Neural cell (in vitro differentiated cells): ENCODE measurements around the gene USP7. TPM values are rescaled to one million over a fixed set of nuclear protein-coding genes. Genes with fewer than 3 reads are reported as not detected.
A peak's percentile ranks its signal among the peaks of the same experiment; 100 is the strongest.

Source experiments
- H2AFZ ChIP-seq: fragments of 200-600, 300-800 bp; sonication (generic), shearing (Covaris generic); 2 replicates; pipeline ENCODE4 v1.6.0; 2014; ENCODE audit warnings: low read depth, mild to moderate bottlenecking, antibody characterized with exemption, low read length, moderate library complexity
- H3F3A ChIP-seq: fragments of 200-600 bp; shearing (Covaris generic); 2 replicates; pipeline ENCODE4 v1.6.1; 2016; ENCODE audit warnings: mild to moderate bottlenecking, moderate library complexity, mixed read lengths, antibody characterized with exemption, low read length; ENCODE audit not compliant: insufficient read depth, poor library complexity, severe bottlenecking
- H3K27ac ChIP-seq: fragments of 200-600, 300-800 bp; sonication (generic), shearing (Covaris generic); 2 replicates; pipeline ENCODE4 v1.5.1; 2014; ENCODE audit warnings: mild to moderate bottlenecking, low read length, moderate library complexity
- H3K27me3 ChIP-seq: fragments of 300-800, 200-600 bp; sonication (generic), shearing (Covaris generic); 2 replicates; pipeline ENCODE4 v1.6.0; 2014; ENCODE audit warnings: mild to moderate bottlenecking, low read depth, low read length, moderate library complexity; ENCODE audit not compliant: insufficient read depth
- H3K36me3 ChIP-seq: fragments of 300-800, 200-600 bp; sonication (generic), shearing (Covaris generic); 2 replicates; pipeline ENCODE4 v1.5.1; 2014; ENCODE audit warnings: mild to moderate bottlenecking, antibody characterized with exemption, low read length, moderate library complexity; ENCODE audit not compliant: insufficient read depth
- H3K4me2 ChIP-seq: fragments of 300-800, 200-600 bp; sonication (generic), shearing (Covaris generic); 2 replicates; pipeline ENCODE4 v1.6.0; 2014; ENCODE audit warnings: mild to moderate bottlenecking, low read length
- H3K4me3 ChIP-seq: fragments of 300-800, 200-600 bp; sonication (generic), shearing (Covaris generic); 2 replicates; pipeline ENCODE4 v1.5.1; 2014; ENCODE audit warnings: mild to moderate bottlenecking, low read length, moderate library complexity
- H3K79me2 ChIP-seq: fragments of 200-600 bp; shearing (Covaris generic); replicated peaks from 2 replicates; pipeline ENCODE4 v1.6.0; 2014; ENCODE audit warnings: mild to moderate bottlenecking, low read length, moderate library complexity; ENCODE audit not compliant: insufficient read depth
- H3K9ac ChIP-seq: fragments of 300-800, 200-600 bp; sonication (generic), shearing (Covaris generic); 2 replicates; pipeline ENCODE4 v1.6.1; 2016; ENCODE audit warnings: mild to moderate bottlenecking, low read length, mixed read lengths
- H3K9me2 ChIP-seq: fragments of 200-600 bp; shearing (Covaris generic); 2 replicates; pipeline ENCODE4 v1.6.1; 2016; ENCODE audit warnings: mild to moderate bottlenecking, low read length, mixed read lengths; ENCODE audit not compliant: insufficient read depth
- H3K9me3 ChIP-seq: fragments of 200-600, 300-800 bp; sonication (generic), shearing (Covaris generic); 2 replicates; pipeline ENCODE4 v1.6.1; 2016; ENCODE audit warnings: mild to moderate bottlenecking, mixed run types, low read length, moderate library complexity, mixed read lengths
- H4K20me1 ChIP-seq: fragments of 200-600 bp; shearing (Covaris generic); 2 replicates; pipeline ENCODE4 v1.6.1; 2016; ENCODE audit warnings: mild to moderate bottlenecking, mixed run types; ENCODE audit not compliant: insufficient read depth
- EP300 ChIP-seq: fragments of 450-650 bp; conservative IDR thresholded peaks from 2 replicates; pipeline ENCODE4 v1.6.1; 2014; ENCODE audit warnings: antibody characterized with exemption, mild to moderate bottlenecking, moderate library complexity; ENCODE audit not compliant: poor library complexity, severe bottlenecking
- EZH2 ChIP-seq: fragments of 200-600, 300-800 bp; shearing (Covaris generic), sonication (generic); IDR thresholded peaks from 2 replicates; pipeline ENCODE4 v1.6.1; 2014; ENCODE audit warnings: antibody characterized with exemption, low read length, borderline replicate concordance, mild to moderate bottlenecking; ENCODE audit not compliant: insufficient read depth, poor library complexity, severe bottlenecking
- MXI1 ChIP-seq: fragments of 450-650 bp; conservative IDR thresholded peaks from 2 replicates; pipeline ENCODE4 v1.6.1; 2014; ENCODE audit warnings: antibody characterized with exemption, mild to moderate bottlenecking; ENCODE audit not compliant: poor library complexity, severe bottlenecking
- POLR2AphosphoS5 ChIP-seq: IDR thresholded peaks from 2 replicates; pipeline ENCODE4 v1.6.1; 2012
- RAD21 ChIP-seq: fragments of 450-650 bp; conservative IDR thresholded peaks from 2 replicates; pipeline ENCODE4 v1.6.1; 2014; ENCODE audit warnings: antibody characterized with exemption, mild to moderate bottlenecking, moderate library complexity
- REST ChIP-seq: IDR thresholded peaks from 2 replicates; pipeline ENCODE4 v1.6.1; 2012; ENCODE audit warnings: borderline replicate concordance
- SMC3 ChIP-seq: fragments of 450-650 bp; conservative IDR thresholded peaks from 2 replicates; pipeline ENCODE4 v1.6.1; 2014; ENCODE audit warnings: antibody characterized with exemption, mild to moderate bottlenecking, moderate library complexity; ENCODE audit not compliant: poor library complexity
- TAF1 ChIP-seq: IDR thresholded peaks from 2 replicates; pipeline ENCODE4 v1.6.1; 2012; ENCODE audit warnings: low read depth
- polyA plus RNA-seq: library from polyadenylated mRNA; depleted of rRNA; stranded (reverse); fragments of >200 nt; gene quantifications from 2 replicates; pipeline ENCODE4 v1.2.3, GENCODE V29; 2014

USP7 gene
- polyA plus RNA-seq, 1 donor from 2014 or later: 52.5 TPM

DNA sequence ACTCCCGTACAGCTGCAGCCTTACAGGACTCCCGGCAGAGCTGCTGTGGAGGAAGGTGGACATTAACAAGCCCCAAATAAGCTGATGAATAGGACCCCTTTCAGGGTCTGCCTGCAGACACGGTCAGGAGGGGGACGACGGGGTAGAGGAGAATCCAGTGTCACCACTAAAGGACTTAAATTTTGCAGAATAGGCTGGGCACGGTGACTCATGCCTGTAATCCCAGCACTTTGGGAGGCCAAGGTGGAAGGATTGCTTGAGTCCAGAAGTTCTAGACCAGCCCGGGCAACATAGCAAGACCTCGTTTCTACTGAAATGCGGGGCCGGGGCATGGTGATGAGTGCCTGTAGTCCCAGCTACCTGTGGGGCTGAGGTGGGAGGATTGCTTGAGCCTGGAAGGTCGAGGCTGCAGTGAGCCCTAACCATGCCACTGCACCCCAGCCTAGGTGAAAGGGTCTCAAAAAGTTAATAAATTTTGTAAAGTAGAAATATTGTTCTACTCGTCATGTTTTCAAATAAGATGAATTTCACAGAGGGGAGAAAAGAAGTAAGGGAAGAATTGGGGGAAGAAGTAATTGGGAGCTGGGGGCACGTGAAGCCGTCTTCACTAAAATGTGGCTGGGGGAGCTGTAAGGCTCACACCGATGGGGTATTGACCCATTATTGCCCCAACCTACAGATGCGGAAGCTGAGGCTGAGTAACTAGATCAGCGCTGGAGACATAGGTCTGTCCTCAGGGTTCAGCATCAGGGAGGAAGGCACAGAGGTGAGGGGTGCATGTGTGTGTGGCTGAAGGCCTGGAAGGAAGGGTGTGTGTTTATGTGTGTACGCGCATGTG lies 76.9 kb downstream of the USP7 start:
- no peaks in the 10 kb centered on the region for H4K20me1 ChIP-seq
- H3K4me2 ChIP-seq: no peak overlapping the region
- no peaks in the 10 kb centered on the region for H3K36me3 ChIP-seq
- no peaks in the 10 kb centered on the region for H3F3A ChIP-seq
- no peak overlapping the region for H3K27ac ChIP-seq
- no peak overlapping the region for H3K9ac ChIP-seq
- TF ChIP-seq REST (no peak), MXI1 (no peak), EZH2 (no peak), POLR2AphosphoS5 (no peak), EP300 (no peak), RAD21 (no peak), TAF1 (no peak), SMC3 (no peak)
- H3K27me3 ChIP-seq: no peaks in the 10 kb centered on the region
- H3K9me3 ChIP-seq: no peaks in the 10 kb centered on the region
- H3K9me2 ChIP-seq: no peaks in the 10 kb centered on the region
- no peak overlapping the region for H2AFZ ChIP-seq
- H3K79me2 ChIP-seq: no peaks in the 10 kb centered on the region
- H3K4me3 ChIP-seq: no peak overlapping the region

DNA sequence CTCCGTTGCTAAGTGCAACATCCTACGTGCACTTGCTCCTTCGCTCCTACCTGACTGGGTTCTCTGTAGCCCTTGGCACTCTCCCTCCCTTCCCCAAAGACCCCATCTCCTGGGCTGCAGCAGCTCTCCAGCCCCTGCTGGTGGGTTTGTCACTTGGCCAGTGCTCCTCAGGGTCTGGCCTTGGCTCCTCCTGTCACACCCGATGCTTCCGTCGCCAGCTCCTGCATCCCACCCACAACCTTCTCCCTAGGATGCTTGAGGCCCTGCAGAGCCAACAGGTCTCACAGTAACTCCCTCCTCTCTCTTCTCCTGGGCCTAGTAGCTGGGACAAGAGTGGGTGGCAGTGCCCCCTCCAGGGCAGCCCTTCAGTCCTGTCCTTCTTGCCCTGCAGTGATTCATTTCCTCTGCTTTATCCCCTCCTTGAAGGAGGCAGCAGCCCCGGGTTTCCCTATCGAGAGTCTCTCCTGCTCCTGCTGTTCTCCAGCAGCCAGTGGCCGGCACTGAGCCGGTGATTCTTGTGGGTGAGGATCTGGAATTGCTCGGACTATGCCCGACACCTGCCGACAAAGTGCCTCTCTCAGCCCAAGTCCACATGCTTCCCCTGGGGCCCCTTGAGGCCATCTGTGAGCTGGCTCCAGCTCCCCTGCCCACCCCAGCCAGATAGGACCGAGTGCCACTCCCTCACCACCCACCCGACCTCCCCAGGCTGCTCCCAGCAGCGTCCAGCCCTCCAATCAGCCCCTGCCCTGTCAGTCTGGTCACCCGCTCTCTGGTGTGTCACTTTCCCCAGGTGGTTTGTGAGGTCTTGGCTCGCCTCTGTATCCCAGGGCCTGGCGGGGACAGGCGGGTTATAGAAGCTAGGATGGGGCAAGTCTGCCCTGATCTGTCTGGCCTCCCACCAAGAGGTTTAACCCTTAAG lies 77.8 kb downstream of the USP7 start:
- TF ChIP-seq POLR2AphosphoS5 (peak; percentile 17), RAD21 (no peak)
- H3K4me3 ChIP-seq: no peak overlapping the region
- H3K36me3 ChIP-seq: no peaks in the 10 kb centered on the region
- H3K79me2 ChIP-seq: no peaks in the 10 kb centered on the region
- H4K20me1 ChIP-seq: no peaks in the 10 kb centered on the region
- no peaks in the 10 kb centered on the region for H3K9me3 ChIP-seq
- no peak overlapping the region for H3K9ac ChIP-seq
- H3K9me2 ChIP-seq: no peaks in the 10 kb centered on the region
- H3K27ac ChIP-seq: no peak overlapping the region
- no peaks in the 10 kb centered on the region for H3F3A ChIP-seq
- no peak overlapping the region for H2AFZ ChIP-seq
- H3K27me3 ChIP-seq: no peaks in the 10 kb centered on the region
- H3K4me2 ChIP-seq: no peak overlapping the region
